ENCODE results near the gene CYTL1. TPM values are rescaled to one million over a fixed set of nuclear protein-coding genes. Genes with fewer than 3 reads are reported as not detected.

Gene CYTL1
- polyA plus RNA-seq, 1 experiment: not detected

GRCh38 chr4:4985844-4986243 is 33.4 kb downstream of the CYTL1 start:
- CTCF ChIA-PET: interaction anchor here (0.9 to 1.2 kb wide), 4 partner anchors 8 to 496 kb away, joined by 3 read pairs; no protein-coding TSS in a partner anchor

DNA sequence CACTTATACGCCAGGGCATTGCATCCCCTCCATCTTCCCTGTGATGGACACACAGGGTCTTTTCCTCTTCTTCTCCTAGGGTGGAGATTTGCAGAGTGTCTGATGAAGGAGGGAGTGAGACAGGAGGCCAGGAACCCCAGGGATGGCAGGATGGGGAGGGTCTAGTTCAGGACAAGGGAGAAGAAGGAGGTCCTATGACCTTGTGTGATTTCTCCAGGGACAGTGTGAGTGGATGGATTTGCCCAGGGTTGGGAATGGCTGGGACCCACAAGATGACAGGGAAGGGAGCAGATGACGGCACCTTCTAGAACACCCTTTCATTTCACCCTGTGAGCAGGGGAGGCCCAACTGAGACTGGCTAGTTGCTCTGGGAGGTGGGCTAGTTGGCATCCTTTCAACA is 34.2 kb downstream of the CYTL1 start:
- Histone ChIP-seq H3K4me3 (ENCODE audit: low read depth, low read length) (no peak overlapping the region), H3K27me3 (ENCODE audit: control insufficient read depth, insufficient read depth, low read length) (peaks cover 3% of the 10 kb centered on the region), H3K36me3 (ENCODE audit: control insufficient read depth, insufficient read depth, low read length) (no peaks in the 10 kb centered on the region)
- ChIA-PET POLR2A (no interaction called here), CTCF (interaction anchor here (1.0 to 1.2 kb wide), 2 partner anchors 9 to 307 kb away, joined by 3 read pairs; no protein-coding TSS in a partner anchor)
- DNase-seq (ENCODE audit: low read depth): no peak
- no peak for TF ChIP-seq CTCF (IDR thresholded peaks at IDR 0.05; ENCODE audit: insufficient read depth, low read depth, low read length)

More at GRCh38 chr4:4985844-4986243, 33.4 kb downstream of the CYTL1 start:
- H3K27me3 ChIP-seq (ENCODE audit: control insufficient read depth, insufficient read depth, low read length): peaks cover 3% of the 10 kb centered on the region
- peak; percentile 40; the same call in 1 of the 2 replicates for TF ChIP-seq CTCF (IDR thresholded peaks at IDR 0.05; ENCODE audit: insufficient read depth, low read depth, low read length)
- no peak for DNase-seq (ENCODE audit: low read depth)
- no peak overlapping the region for H3K4me3 ChIP-seq (ENCODE audit: low read depth, low read length)
- POLR2A ChIA-PET: no interaction called here
- no peaks in the 10 kb centered on the region for H3K36me3 ChIP-seq (ENCODE audit: control insufficient read depth, insufficient read depth, low read length)

GRCh38 chr4:4984186-4984585 is 35.1 kb downstream of the CYTL1 start:
- Histone ChIP-seq H3K4me3 (ENCODE audit: low read depth, low read length) (no peak overlapping the region), H3K36me3 (ENCODE audit: control insufficient read depth, insufficient read depth, low read length) (no peaks in the 10 kb centered on the region), H3K27me3 (ENCODE audit: control insufficient read depth, insufficient read depth, low read length) (peaks cover 3% of the 10 kb centered on the region)
- POLR2A ChIA-PET: no interaction called here
- no peak for DNase-seq (ENCODE audit: low read depth)
- CTCF ChIA-PET: no interaction called here
- no peak for TF ChIP-seq CTCF (IDR thresholded peaks at IDR 0.05; ENCODE audit: insufficient read depth, low read depth, low read length)

- no peaks in the 10 kb centered on the region for H3K36me3 ChIP-seq (ENCODE audit: control insufficient read depth, insufficient read depth, low read length)
- CTCF ChIA-PET: no interaction called here
- TF ChIP-seq CTCF (IDR thresholded peaks at IDR 0.05; ENCODE audit: insufficient read depth, low read depth, low read length): no peak
- POLR2A ChIA-PET: no interaction called here
- H3K4me3 ChIP-seq (ENCODE audit: low read depth, low read length): no peak overlapping the region
- no peak for DNase-seq (ENCODE audit: low read depth)
- H3K27me3 ChIP-seq (ENCODE audit: control insufficient read depth, insufficient read depth, low read length): peaks cover 2% of the 10 kb centered on the region
These were observed 37.4 kb downstream of the CYTL1 start for GRCh38 chr4:4981827-4982226.

DNA sequence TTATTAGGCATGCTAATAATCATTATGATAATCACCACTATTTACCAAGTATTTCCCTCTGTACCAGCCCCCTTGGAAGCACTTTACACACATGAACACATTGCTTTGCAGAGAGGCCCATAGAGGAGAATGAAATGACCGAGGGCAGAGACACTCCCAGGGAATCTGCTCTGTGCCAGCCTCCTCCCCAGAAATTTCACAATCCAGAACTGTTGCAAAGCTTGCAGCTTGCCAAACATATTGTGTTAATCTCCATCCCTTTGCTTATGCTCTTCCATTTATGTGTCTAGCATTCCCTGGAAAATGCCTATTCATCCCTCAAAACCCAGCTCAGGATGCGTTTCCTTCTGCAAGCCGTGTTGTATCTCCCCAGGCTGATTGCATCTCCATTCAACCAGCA is 37.8 kb downstream of the CYTL1 start:
- ChIA-PET POLR2A (no interaction called here), CTCF (no interaction called here)
- H3K27me3 ChIP-seq (ENCODE audit: control insufficient read depth, insufficient read depth, low read length): peaks cover 2% of the 10 kb centered on the region
- no peaks in the 10 kb centered on the region for H3K36me3 ChIP-seq (ENCODE audit: control insufficient read depth, insufficient read depth, low read length)
- no peak for TF ChIP-seq CTCF (IDR thresholded peaks at IDR 0.05; ENCODE audit: insufficient read depth, low read depth, low read length)
- no peak overlapping the region for H3K4me3 ChIP-seq (ENCODE audit: low read depth, low read length)
- no peak for DNase-seq (ENCODE audit: low read depth)
